Right ventricle myocardium superior (tissue), 1 donor: ENCODE results near the gene GPX2. TPM values are rescaled to one million over a fixed set of nuclear protein-coding genes. Genes with fewer than 3 reads are reported as not detected.

Source experiments
- total RNA-seq: library from RNA; stranded (reverse); fragmentation: NEBNext Ultra II Directional; extraction: Animal tissue kit (Norgen Biotek cat#: 25700); gene quantifications from one replicate; pipeline ENCODE4 v1.2.1, GENCODE V29; 2021
- donor health status: DM: no; HTN: yes; CAD: no; lungs with severe emphysema.

The GPX2 gene
- total RNA-seq, 1 donor from 2014 or later: not detected

Other genes starting within 250 kb of the GPX2 start
- gene PLEKHG3, start 238.3 kb downstream of the GPX2 start, total RNA-seq: 16.6 TPM
- gene SPTB, start 62.8 kb downstream of the GPX2 start, total RNA-seq: 70.8 TPM
- 107 TPM for gene CHURC1, start 28.3 kb downstream of the GPX2 start, total RNA-seq
- 7.5 TPM for gene RAB15, start 29.6 kb upstream of the GPX2 start, total RNA-seq
- gene FNTB, start 44.1 kb upstream of the GPX2 start, total RNA-seq: 15.8 TPM
- 85.2 TPM for gene MAX, start 159.8 kb upstream of the GPX2 start, total RNA-seq